GM18909 (cell line): ENCODE measurements around the gene BCL11A.
A peak's percentile ranks its signal among the peaks of the same experiment; 100 is the strongest.

Source experiments
- ATAC-seq: cut with Tn5 transposase; IDR thresholded peaks from one replicate; pipeline ENCODE4 v1.9.1; 2021; ENCODE audit warnings: mild to moderate bottlenecking; ENCODE audit not compliant: unreplicated experiment, poor library complexity

Gene BCL11A

DNA sequence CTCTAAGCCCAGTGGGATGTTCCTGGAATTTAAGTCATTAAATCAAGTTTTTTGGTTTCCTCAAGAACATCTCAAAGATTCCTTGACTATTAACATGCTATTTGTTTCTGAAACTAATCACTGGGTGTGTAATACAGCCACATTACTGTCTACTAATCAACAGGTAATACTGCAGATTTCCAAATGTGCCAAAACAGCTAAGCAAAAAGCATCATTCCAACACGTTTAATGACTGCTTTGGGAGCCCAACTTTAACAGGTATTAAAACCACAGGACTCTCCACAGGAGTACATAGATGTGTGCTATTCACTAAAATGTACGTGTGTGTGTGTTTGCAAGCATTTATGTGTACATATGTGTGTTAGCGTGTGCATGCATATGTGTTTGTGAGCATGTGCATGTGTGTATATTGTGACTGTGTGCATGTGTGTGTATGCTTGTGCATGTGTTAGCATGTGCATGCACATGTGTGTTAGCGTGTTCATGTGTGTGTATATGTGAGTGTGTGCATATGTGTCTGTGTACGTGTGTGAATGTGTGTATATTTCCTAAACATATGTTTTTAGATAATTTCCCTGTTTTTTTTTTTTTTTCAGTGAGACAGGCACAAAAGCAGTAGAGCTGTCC, 80.7 kb downstream of the BCL11A start:
- ATAC-seq, result no peak

DNA sequence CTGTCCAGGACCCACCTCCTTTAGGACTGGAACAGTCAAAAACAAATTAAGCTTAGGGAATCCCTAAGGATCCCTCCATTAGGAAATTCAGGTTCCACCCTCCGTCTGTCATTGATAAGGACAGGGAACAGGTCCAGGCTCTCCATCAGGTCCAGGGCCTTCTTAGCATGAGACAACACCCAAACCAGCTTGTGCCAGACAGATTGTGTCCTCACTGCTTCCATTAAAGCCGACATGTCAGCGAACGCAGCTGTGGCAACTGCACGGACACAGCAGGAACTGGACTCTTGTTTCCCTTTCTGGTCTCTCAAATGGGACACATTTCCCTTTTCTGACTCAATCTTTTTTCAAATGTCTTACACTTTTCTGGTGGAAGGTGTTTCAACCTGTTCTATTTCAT, 81.4 kb downstream of the BCL11A start:
- no peak for ATAC-seq

DNA sequence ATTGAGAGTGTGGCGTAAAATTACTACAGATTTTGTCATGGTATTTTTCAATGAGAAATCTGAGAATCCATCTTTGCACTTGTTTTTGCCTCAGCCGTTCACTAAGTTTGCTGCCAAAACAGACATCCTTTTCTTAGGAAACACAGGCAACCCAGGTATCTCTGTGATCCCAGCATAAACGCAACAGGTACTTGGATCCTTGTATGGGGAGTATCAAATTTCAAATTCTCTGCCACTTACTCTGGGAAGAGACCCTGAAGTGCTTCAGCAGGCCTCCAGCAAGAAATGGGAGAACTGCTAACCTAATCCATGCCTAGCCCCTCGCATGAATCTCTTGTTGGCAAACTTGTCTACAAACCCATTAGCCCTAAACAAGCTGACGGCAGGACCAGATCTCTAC, 83.1 kb downstream of the BCL11A start:
- ATAC-seq, result no peak

DNA sequence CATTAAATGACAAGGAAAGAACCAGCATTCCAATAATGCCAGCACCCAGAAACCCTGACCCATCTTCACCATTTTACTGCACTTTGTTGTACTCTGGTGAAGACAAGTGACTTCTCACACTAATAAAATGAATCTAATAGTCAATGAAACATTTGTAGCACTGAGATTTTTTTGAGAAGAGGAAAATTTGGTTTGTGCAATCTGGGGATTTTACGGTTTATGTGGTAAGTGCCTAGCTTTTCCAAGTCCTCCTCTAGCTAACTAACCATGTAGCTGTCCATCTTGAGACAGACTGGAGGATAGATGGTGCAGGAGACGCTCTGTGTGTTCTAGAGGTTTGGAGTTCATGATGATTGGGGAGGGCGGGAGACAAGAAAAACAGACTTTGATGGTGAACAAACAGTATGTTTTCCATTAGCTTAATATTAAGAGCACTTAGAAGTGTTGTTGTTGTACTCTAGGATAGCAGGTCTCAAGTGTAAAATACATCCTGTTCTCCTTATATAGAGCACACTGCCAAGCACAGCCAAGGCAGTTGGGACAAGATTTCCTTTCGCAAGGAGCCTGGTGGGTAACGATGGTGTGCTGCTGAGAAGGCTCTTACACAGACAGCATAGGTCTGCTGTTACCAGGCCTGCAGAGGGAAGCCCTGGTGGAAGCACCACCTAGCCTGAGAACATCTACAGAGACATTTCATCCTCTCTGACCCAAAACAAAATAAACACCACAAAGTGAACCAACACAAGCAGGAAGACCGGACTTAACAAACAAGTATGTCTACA, 83.7 kb downstream of the BCL11A start:
- no peak for ATAC-seq

DNA sequence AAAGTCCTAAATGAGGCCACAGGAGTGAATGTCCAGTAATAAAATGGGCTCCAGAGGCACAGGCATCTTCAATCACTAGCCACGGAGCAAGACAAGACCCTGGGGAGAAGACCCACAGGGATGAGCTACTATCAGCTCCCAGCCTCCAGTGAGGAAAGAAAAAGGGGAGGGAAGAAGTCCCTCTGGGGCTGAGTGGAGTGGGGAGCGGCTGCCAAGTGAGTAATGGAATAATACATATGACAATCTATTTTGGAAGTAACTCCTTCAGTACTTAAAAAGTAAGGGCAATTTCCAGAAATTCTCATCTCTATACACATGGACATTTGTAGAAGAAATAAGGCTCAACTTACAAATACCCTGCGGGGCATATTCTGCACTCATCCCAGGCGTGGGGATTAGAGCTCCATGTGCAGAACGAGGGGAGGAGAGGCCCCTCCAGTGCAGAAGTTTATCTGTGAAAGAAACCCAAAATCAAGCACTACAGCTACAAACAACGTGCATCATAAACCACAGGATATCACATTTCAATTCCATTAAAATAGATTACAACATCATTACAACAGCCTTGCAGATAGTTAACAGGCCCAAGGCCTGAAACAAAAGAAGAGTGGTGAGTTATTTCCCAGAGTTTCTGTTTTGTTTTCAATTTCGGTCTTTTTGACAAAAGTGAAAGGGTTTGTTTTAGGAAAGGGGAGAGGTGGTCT, 84.9 kb downstream of the BCL11A start:
- no peak for ATAC-seq

DNA sequence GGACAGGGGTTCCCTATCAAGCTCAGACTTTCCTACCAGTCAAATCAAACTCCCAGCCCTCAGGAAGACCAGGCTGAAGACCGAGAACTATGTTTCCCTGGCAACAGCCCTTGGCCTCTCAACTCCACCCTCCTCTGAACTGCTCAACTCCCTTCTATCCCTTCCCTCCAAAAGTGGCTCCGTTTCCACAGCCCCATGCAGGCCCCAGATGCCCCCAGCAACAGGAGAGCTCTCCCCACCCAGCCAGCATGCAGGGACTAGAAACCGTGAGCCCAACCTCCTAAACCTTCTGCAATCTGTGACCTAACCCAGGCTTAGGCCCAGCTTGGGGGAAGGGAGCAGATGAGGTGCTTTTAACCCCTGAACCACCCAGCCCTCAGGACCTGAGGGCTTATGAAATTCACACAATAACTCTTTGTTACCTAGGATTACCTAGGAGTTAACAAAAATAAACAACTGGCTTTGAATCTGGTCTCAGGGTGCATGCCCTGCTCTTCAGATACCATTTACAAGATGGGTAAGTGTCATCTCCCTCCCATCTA, 87.2 kb downstream of the BCL11A start:
- ATAC-seq, result no peak

DNA sequence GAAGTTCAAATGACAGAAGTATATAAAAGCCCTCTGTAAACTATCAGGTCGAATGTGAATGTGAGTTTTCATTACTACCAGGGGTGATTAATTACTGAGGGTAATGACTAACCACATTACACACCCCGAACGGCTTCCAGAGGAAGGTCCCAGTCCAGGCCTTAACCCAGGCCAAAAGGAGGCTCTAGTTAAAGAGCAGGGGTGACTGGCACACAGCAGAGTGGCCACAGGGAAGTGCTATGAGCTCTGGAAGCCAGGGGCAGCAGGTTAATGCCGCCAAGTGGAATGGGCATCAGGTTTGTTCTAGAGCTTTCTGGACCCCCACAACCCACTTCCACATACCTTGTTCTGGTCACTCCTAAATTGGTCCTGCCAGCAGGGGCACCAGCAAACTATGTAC, 87.7 kb downstream of the BCL11A start:
- ATAC-seq, result no peak

DNA sequence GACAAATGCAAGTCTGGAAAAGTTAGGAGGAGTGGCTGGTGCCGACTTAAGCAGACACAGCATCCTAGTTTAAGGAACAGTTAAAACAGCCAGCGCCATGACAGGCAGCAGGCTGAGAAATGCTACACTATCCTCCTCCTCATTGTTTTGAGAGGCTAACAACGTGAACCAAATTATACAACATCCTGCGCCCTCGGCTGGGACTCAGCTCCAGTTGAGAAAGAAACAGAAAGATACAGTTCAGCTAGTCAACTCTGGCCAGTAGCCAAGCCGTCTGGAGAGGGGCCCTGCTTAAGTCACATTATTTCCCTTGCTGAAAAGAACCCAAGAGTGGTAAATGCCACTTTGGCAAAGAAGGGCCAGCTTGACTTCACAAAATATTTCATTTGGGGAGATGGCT, 90.2 kb downstream of the BCL11A start:
- ATAC-seq, result no peak

DNA sequence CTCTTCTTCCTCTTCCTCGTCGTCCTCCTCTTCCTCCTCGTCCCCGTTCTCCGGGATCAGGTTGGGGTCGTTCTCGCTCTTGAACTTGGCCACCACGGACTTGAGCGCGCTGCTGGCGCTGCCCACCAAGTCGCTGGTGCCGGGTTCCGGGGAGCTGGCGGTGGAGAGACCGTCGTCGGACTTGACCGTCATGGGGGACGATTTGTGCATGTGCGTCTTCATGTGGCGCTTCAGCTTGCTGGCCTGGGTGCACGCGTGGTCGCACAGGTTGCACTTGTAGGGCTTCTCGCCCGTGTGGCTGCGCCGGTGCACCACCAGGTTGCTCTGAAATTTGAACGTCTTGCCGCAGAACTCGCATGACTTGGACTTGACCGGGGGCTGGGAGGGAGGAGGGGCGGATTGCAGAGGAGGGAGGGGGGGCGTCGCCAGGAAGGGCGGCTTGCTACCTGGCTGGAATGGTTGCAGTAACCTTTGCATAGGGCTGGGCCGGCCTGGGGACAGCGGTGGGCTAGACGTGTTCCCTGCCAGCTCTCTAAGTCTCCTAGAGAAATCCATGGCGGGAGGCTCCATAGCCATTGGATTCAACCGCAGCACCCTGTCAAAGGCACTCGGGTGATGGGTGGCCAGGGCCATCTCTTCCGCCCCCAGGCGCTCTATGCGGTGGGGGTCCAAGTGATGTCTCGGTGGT, 91.9 kb downstream of the BCL11A start:
- no peak for ATAC-seq

DNA sequence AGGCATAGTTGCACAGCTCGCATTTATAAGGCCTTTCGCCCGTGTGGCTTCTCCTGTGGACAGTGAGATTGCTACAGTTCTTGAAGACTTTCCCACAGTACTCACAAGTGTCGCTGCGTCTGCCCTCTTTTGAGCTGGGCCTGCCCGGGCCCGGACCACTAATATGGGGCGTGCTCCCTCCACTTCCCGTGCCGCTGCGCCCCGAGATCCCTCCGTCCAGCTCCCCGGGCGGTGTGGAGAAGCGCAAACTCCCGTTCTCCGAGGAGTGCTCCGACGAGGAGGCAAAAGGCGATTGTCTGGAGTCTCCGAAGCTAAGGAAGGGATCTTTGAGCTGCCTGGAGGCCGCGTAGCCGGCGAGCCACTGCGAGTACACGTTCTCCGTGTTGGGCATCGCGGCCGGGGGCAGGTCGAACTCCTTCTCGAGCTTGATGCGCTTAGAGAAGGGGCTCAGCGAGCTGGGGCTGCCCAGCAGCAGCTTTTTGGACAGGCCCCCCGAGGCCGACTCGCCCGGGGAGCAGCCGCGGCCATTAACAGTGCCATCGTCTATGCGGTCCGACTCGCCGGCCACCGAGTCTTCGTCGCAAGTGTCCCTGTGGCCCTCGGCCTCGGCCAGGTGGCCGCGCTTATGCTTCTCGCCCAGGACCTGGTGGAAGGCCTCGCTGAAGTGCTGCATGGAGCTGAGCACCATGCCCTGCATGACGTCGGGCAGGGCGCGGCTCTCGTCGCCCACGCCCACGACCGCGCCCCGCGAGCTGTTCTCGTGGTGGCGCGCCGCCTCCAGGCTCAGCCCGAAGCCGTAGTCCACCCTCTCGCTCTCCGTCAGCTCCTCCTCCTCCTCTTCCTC, 92.7 kb downstream of the BCL11A start:
- no peak for ATAC-seq

DNA sequence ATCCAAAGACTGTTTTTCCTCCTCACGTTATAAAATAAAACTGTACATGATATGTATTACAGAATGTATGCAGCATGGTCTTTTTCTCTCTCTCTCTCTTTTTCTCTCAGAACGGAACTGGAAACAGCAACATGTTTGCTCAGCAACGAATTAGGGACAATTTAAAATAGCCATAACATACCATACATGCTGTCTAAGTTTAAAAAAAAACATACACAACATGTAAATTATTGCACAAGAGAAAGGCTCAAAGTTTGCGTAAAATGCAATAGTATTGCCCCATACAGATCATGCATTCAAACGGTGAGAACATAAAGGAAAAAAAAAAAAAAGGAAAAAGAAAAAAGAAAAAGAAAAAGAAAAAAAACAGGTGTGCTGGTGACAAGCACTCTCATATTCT, 93.6 kb downstream of the BCL11A start:
- ATAC-seq, result no peak

DNA sequence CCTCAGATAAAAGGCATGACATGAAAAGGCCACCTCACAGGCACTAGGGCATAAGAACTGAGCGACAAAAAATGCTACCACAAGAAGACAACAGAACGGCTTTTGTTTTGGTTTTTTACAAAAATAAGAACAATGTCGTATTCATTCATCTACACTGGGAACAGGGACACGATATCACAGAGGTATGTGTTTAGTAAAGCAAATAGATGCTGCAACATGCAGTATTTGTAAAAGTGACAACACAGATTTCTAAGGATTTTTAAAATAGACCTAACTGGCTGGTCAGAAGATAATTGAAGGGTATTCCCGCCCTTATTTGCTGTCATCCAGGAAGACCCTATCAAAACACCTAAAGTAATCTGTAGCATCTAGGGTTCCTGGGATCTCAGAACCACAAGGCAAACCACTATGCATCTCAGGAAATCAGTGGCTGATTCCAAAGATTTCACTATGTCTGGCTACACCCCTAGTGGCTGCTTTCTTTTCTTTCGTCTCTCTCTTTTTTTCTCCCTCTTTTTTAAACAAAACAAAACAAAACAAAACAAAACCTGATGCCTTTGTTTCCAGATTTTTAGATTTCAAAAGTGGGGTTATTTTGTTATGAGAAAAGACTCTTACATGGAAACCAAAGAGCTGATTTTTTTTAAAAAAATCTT, 97.2 kb downstream of the BCL11A start:
- ATAC-seq, result no peak

DNA sequence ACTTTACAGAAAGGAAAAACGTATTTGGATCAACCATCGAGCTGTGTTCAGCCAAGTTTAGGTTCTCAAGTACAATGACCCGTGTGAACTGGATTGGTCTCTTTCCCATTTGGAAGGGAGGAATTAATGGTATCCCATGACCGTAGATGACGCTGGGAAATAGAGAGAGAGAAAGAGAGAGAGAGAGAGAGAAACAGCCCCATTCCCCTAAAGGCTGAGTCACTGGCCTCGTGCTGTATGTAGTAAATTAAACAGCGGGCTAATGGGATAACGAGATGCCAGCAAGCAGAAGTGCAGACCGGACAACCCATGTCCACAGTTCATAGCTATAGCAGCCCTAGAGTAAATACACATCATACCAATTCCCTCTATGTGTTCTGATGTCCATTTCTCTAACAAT, 99.6 kb downstream of the BCL11A start:
- no peak for ATAC-seq

DNA sequence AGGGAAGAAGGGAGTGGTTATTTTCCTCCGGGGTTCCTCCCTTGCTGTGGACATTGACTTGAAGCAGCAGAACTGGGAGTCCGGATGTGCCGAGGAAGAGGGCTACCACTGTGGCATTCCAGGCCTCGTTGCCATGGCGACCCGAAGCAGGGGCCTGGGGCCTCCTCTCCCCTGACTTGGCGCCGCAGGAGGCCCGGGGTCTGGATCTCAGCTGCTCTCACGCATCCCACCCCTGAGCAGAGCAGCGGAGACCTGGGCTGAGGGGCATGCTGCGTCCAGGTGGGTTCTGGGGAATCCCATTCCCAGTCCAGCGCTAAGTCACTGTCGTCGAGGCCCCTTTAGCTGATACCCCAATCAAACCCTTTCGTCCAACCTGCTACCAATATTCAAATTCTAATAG, 100.2 kb downstream of the BCL11A start:
- ATAC-seq, result no peak

DNA sequence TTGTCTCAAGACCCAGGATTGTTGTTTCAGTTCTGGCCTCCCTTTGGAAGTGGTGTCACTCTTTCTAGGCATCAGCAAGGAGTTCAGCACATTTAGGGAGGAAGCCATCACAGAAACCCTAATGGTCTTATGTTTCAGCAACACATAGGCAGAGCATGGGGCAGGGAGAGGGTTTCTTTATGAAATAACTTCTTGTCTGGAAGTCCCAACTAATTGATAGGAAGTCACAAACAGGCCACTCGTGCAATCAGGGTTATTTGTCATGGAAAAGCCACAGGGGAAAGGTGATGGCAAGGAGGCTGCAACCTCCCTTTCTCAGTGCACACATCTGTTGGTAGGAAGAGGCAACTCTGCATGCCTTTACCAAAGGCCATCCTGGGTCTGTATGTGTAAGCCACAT, 103.0 kb downstream of the BCL11A start:
- no peak for ATAC-seq

DNA sequence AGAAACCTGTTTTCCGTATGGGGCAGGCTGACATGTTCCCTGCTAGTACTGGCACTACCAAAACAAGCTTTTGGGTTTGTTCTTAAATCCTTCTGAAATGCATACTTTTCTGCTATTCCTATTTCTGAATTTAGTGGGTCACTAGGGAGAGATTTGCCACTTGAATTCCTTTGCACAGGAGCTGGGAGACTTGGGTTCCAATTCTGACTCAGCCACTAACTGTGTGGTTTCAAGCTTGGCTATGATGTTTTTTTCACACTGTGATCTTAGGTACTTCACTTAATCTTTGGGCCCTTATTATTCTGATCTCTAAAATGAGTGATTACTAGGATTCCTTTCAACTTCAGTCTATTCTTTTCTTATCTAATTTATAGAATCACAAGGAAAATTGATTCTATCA, 105.5 kb downstream of the BCL11A start:
- ATAC-seq, result no peak

DNA sequence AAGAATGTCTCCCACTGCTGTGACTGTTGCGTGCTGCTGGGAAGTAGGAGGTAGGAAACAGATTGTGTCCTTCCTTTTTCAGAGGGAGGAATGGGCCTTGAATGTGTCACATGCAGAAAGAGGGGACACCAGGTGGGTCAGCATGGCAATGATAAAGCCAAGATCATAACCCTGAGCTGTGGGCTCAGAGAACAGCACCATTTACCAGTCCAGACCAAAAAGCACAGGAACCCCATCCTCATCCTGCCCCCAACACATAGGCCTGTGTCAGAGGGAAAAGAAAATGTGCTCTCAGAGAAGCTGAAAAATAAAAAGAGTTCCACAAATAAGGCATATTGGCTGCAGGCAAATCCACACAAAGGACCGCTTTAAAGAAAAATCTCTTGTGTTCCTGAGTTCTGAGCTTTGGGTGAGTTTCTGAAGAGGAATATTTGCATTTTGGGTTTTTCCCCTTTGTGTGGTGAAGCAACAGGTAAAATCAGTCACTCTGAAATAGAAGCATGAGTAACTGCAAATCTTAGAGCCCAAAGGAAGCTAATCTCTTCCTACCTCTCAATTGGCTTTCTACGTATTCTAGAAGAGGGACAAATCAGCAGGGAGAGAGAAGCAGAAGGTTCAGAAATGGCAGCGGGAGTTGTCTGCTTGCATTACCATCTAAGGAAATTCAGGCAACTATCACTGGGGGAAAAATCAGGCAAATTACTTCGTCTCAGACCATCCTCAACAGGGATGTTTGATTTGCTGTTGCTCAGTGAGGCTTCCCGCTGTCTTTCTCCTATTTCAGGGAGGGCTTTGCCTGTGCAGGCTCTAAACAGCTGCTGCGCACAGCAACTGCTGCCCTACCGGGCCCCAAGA, 106.8 kb downstream of the BCL11A start:
- ATAC-seq, result peak; percentile 94

DNA sequence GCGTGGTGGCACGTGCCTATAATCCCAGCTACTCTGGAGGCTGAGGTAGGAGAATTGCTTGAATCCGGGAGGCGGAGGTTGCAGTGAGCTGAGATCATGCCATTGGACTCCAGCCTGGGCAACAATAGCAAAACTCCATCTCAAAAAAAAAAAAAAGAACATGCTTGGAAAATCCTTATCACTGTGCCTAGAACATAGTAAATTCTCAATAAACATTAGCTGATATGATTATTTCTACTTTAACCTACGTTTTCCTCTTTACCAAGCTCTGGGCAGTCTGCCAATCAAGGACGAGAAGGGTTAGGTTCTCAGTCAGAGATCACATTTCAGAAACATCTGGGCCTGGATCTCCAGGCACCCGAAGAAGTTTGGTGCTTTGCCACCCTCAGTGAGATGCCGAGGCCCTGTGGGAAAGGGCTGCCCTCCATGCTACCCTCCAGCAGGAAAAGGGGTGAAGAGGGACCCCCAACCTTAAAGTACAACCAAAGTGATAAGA, 107.7 kb downstream of the BCL11A start:
- ATAC-seq, result no peak
